Kidney (tissue), 14 donors: ENCODE results near the gene ZNF860. TPM values are rescaled to one million over a fixed set of nuclear protein-coding genes. Genes with fewer than 3 reads are reported as not detected.
"Not testable (repeated sequence)": the region's sequence is repeated elsewhere in the genome, so short reads cannot be mapped to it uniquely, and the experiment has no call there.

Source experiments
- DNase-seq, 5 donors: peaks; one replicate each; pipeline ENCODE4 v3.0.0-alpha.2; 2013 to 2020
- FAIRE-seq: peaks from 2 replicates; lab custom pipeline; 2012; peaks lifted over from hg19 to GRCh38; lab: Jason Lieb, UNC
- H3K27ac ChIP-seq, 2 donors: one replicate each; pipeline ENCODE4 v1.7.0; 2013; ENCODE audit warnings: low read depth in 2 of 2, low read length in 2 of 2, inconsistent platforms in 1 of 2
- H3K27me3 ChIP-seq: one replicate; pipeline ENCODE4 v1.7.1; 2013; ENCODE audit warnings: low read length, inconsistent platforms; ENCODE audit not compliant: control insufficient read depth, insufficient read depth
- H3K36me3 ChIP-seq, 3 donors: one replicate each; pipeline versions ENCODE4 v1.7.0 to v1.7.1; 2013; ENCODE audit warnings: low read length in 3 of 3, control low read depth in 1 of 3, inconsistent platforms in 1 of 3; ENCODE audit not compliant: insufficient read depth in 3 of 3, control insufficient read depth in 2 of 3
- H3K4me1 ChIP-seq, 3 donors: one replicate each; pipeline versions ENCODE4 v1.7.0 to v1.7.1; 2013; ENCODE audit warnings: low read length in 3 of 3, inconsistent platforms in 1 of 3, low read depth in 1 of 3; ENCODE audit not compliant: control insufficient read depth in 2 of 3, insufficient read depth in 2 of 3
- H3K4me3 ChIP-seq, 3 donors: one replicate each; pipeline versions ENCODE4 v1.7.0 to v1.8.1; 2013; ENCODE audit warnings: low read length in 3 of 3, control low read depth in 1 of 3, inconsistent platforms in 1 of 3
- H3K9ac ChIP-seq, 3 donors: one replicate each; pipeline versions ENCODE4 v1.7.0 to v1.7.1; 2013; ENCODE audit warnings: low read length in 3 of 3, control low read depth in 1 of 3, inconsistent platforms in 1 of 3
- H3K9me3 ChIP-seq, 3 donors: one replicate each; pipeline versions ENCODE4 v1.7.0 to v1.7.1; 2013; ENCODE audit warnings: low read length in 3 of 3, control low read depth in 1 of 3, inconsistent platforms in 1 of 3; ENCODE audit not compliant: control insufficient read depth in 2 of 3, insufficient read depth in 1 of 3
- CTCF ChIP-seq: IDR thresholded peaks from 3 replicates; pipeline ENCODE4 v1.5.1; 2012; ENCODE audit warnings: mild to moderate bottlenecking, moderate library complexity, borderline replicate concordance; ENCODE audit not compliant: insufficient read depth; ENCODE audit errors: extremely low read depth
- intact Hi-C: fragments of 100-400 bp; cut with DNase I; formaldehyde crosslinking; loops from one replicate; pipeline ENCODE4 v1.11.1; 2022
- polyA plus RNA-seq: library from polyadenylated mRNA; stranded (reverse); fragments of 350-450 nt; fragmentation: Illumina TruSeq; extraction: RNeasy Lipid Tissue Mini Kit (QIAGEN cat#74804); gene quantifications from one replicate; pipeline ENCODE4 v1.2.3, GENCODE V29; 2014; ENCODE audit warnings: low read depth, low replicate concordance; ENCODE audit not compliant: insufficient read depth
- total RNA-seq: library from RNA; stranded (reverse); fragmentation: NEBNext Ultra II Directional; extraction: Animal tissue kit (Norgen Biotek cat#: 25700); gene quantifications from one replicate; pipeline ENCODE4 v1.2.1, GENCODE V29; 2021
- donor health status: control.
- donor health status: control.
- donor health status: control.
- donor health status: control.
- donor health status: control.
- donor health status: DM: yes; HTN: yes; CAD: no.
- donor health status: Normal renal cell carcinoma (clear cell type).

The ZNF860 gene
- total and polyA plus RNA-seq, 2 donors from 2014 or later: 0.84 to 5.9 TPM

- intact Hi-C loops: no loop called here
- Histone ChIP-seq H3K27ac (no peak overlapping the region), H3K36me3 (no peaks in the 10 kb centered on the region), H3K27me3 (no peaks in the 10 kb centered on the region), H3K9ac (no peak overlapping the region), H3K9me3 (peaks cover 0 to 25% (median 4%) of the 10 kb centered on the region in 3 donors), H3K4me1 (peaks cover 0 to 2% (median 0%) of the 10 kb centered on the region in 3 donors), H3K4me3 (no peak overlapping the region)
- DNase-seq (no peak), FAIRE-seq (no peak)
- TF ChIP-seq CTCF: no peak
Observed at GRCh38 chr3:31985831-31986230, 4.3 kb downstream of the ZNF860 start.

- intact Hi-C loops: no loop called here
- Histone ChIP-seq H3K36me3 (no peaks in the 10 kb centered on the region), H3K9ac (no peak overlapping the region), H3K27ac (no peak overlapping the region), H3K4me3 (no peak overlapping the region), H3K4me1 (no peaks in the 10 kb centered on the region), H3K27me3 (no peaks in the 10 kb centered on the region), H3K9me3 (peaks cover 0 to 28% (median 4%) of the 10 kb centered on the region in 3 donors)
- FAIRE-seq (no peak), DNase-seq (no peak)
- TF ChIP-seq CTCF: no peak
Observed at GRCh38 chr3:31988271-31988670, 6.7 kb downstream of the ZNF860 start.

- DNase-seq, H3K9ac ChIP-seq, H3K27ac ChIP-seq, H3K27me3 ChIP-seq, H3K4me1 ChIP-seq, H3K36me3 ChIP-seq, intact Hi-C loops, FAIRE-seq, H3K4me3 ChIP-seq: not testable (repeated sequence)
- peaks cover 0 to 28% (median 4%) of the 10 kb centered on the region in 3 donors for H3K9me3 ChIP-seq
Observed at GRCh38 chr3:31992995-31993394, 11.4 kb downstream of the ZNF860 start.

- intact Hi-C loops: no loop called here
- Histone ChIP-seq H3K9me3 (peaks cover 0 to 21% (median 4%) of the 10 kb centered on the region in 3 donors), H3K9ac (no peak overlapping the region), H3K27me3 (no peaks in the 10 kb centered on the region), H3K27ac (no peak overlapping the region), H3K4me3 (no peak overlapping the region), H3K36me3 (no peaks in the 10 kb centered on the region), H3K4me1 (no peaks in the 10 kb centered on the region)
- TF ChIP-seq CTCF: no peak
- no peak for FAIRE-seq
- no peak for DNase-seq
Observed at GRCh38 chr3:31993843-31994242, 12.3 kb downstream of the ZNF860 start.

- FAIRE-seq, H3K4me3 ChIP-seq, H3K27me3 ChIP-seq, H3K9ac ChIP-seq, H3K27ac ChIP-seq, intact Hi-C loops, H3K9me3 ChIP-seq, DNase-seq, H3K36me3 ChIP-seq, H3K4me1 ChIP-seq: not testable (repeated sequence)
Observed at GRCh38 chr3:31995026-31995425, 13.5 kb downstream of the ZNF860 start.
